ENCODE measurements around the gene PPIA. TPM values are rescaled to one million over a fixed set of nuclear protein-coding genes. Genes with fewer than 3 reads are reported as not detected.
"Not testable (repeated sequence)": the region's sequence is repeated elsewhere in the genome, so short reads cannot be mapped to it uniquely, and the experiment has no call there.

Gene PPIA
- total and polyA plus RNA-seq, 2 donors (not counting 1 experiment from before 2014, with no cell fraction given): 807 to 1,498 TPM

DNA sequence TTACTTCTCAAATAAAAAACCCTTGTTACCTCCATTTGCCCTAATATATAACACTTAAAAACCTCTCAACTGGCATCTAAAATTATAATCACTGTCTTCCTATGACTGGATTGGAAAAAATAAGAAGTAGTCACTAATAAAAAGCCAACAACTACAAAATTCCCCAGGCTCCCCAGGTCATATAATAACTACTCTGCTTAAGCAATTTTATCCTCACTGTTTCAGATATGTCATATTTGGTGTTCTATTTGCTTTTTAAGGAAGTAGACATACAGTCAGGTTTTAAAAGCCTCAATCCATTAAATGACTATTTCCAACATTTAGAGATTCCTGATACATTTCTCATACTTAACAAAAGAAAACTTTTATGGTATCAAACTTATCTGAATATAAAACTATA is 49.0 kb downstream of the PPIA start:
- DNase-seq: peak; percentile 22
- peak overlapping the region; percentile 73 for H3K9ac ChIP-seq (ENCODE audit: low read length)
- H3K4me1 ChIP-seq (ENCODE audit: control insufficient read depth in 2 of 2, insufficient read depth in 2 of 2, low read length in 2 of 2): peaks cover 16 to 24% of the 10 kb centered on the region in 2 donors
- Mint-ChIP-seq H3K9me3 (ENCODE audit: insufficient read depth) (no peaks in the 10 kb centered on the region), H3K4me3 (peak overlapping the region; percentile 20), H3K27ac (no peak overlapping the region), H3K27me3 (no peaks in the 10 kb centered on the region), H3K4me1 (peaks cover 35% of the 10 kb centered on the region)
- peaks cover 59% of the 10 kb centered on the region for H3K79me2 ChIP-seq (ENCODE audit: control insufficient read depth, insufficient read depth, low read length)
- TF ChIP-seq, protein P1, sequence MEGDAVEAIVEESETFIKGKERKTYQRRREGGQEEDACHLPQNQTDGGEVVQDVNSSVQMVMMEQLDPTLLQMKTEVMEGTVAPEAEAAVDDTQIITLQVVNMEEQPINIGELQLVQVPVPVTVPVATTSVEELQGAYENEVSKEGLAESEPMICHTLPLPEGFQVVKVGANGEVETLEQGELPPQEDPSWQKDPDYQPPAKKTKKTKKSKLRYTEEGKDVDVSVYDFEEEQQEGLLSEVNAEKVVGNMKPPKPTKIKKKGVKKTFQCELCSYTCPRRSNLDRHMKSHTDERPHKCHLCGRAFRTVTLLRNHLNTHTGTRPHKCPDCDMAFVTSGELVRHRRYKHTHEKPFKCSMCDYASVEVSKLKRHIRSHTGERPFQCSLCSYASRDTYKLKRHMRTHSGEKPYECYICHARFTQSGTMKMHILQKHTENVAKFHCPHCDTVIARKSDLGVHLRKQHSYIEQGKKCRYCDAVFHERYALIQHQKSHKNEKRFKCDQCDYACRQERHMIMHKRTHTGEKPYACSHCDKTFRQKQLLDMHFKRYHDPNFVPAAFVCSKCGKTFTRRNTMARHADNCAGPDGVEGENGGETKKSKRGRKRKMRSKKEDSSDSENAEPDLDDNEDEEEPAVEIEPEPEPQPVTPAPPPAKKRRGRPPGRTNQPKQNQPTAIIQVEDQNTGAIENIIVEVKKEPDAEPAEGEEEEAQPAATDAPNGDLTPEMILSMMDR (IDR thresholded peaks at IDR 0.05): no peak
- TF ChIP-seq EZH2 (IDR thresholded peaks at IDR 0.05; ENCODE audit: borderline replicate concordance, insufficient read depth, low read depth, low read length, poor library complexity, severe bottlenecking): no peak
- no peak overlapping the region for H2AFZ ChIP-seq (ENCODE audit: insufficient read depth, low read depth, low read length, poor library complexity, severe bottlenecking)
- H4K20me1 ChIP-seq (ENCODE audit: control insufficient read depth, insufficient read depth, low read length, poor library complexity, severe bottlenecking): peaks cover 37% of the 10 kb centered on the region
- intact Hi-C loops (cut with micrococcal nuclease): loop anchor here (5.0 kb wide), 4 partner anchors 142 to 603 kb away; partner anchors contain the start of gene CCM2
- no peaks in the 10 kb centered on the region for H3K9me3 ChIP-seq (ENCODE audit: control extremely low read depth in 1 of 3, control insufficient read depth in 2 of 3, insufficient read depth in 1 of 3, low read length in 2 of 3)
- peak overlapping the region in 1 of 2 donors; percentile 94 for H3K27ac ChIP-seq (ENCODE audit: low read length in 2 of 2)
- H3K27me3 ChIP-seq (replicated peaks in 1 of 4; ENCODE audit: control extremely low read depth in 1 of 4, control insufficient read depth in 3 of 4, insufficient read depth in 4 of 4, low read length in 3 of 4): no peaks in the 10 kb centered on the region
- peaks cover 0 to 19% of the 10 kb centered on the region in 2 experiments for H3K36me3 ChIP-seq (replicated peaks in 1 of 2; ENCODE audit: control extremely low read depth in 1 of 2, control insufficient read depth in 1 of 2, extremely low read depth in 1 of 2, insufficient read depth in 2 of 2, low read length in 1 of 2)
- H3K4me3 ChIP-seq (ENCODE audit: control extremely low read depth in 1 of 5, extremely low read depth in 1 of 5, insufficient read depth in 1 of 5, low read depth in 2 of 5, low read length in 4 of 5): no peak overlapping the region
- POLR2A ChIA-PET: interaction anchor here (0.9 kb wide), 1 partner anchor 16 kb away, joined by 3 read pairs; no protein-coding TSS in a partner anchor
- ATAC-seq (ENCODE audit: low read depth): no peak
- peak overlapping the region; percentile 69 for H3K4me2 ChIP-seq (replicated peaks; ENCODE audit: low read depth, low read length, poor library complexity, severe bottlenecking)
- CTCF ChIA-PET: interaction anchor here (0.7 to 7.0 kb wide), 8 partner anchors 11 to 292 kb away, joined by 3 to 54 read pairs (median 14); no protein-coding TSS in a partner anchor

GRCh38 chr7:44846390-44846789 is 49.9 kb downstream of the PPIA start:
- Histone ChIP-seq H4K20me1 (ENCODE audit: control insufficient read depth, insufficient read depth, low read length, poor library complexity, severe bottlenecking) (peaks cover 29% of the 10 kb centered on the region), H3K4me1 (ENCODE audit: control insufficient read depth in 2 of 2, insufficient read depth in 2 of 2, low read length in 2 of 2) (peaks cover 16 to 24% of the 10 kb centered on the region in 2 donors), H3K79me2 (ENCODE audit: control insufficient read depth, insufficient read depth, low read length) (peaks cover 49% of the 10 kb centered on the region), H3K27ac (ENCODE audit: low read length in 2 of 2) (peak overlapping the region; percentile 94), H3K4me3 (ENCODE audit: control extremely low read depth in 1 of 5, extremely low read depth in 1 of 5, insufficient read depth in 1 of 5, low read depth in 2 of 5, low read length in 4 of 5) (peak overlapping the region; percentile 67 to 97 (median 76)), H3K36me3 (replicated peaks in 1 of 2; ENCODE audit: control extremely low read depth in 1 of 2, control insufficient read depth in 1 of 2, extremely low read depth in 1 of 2, insufficient read depth in 2 of 2, low read length in 1 of 2) (peaks cover 0 to 11% of the 10 kb centered on the region in 2 experiments), H3K4me2 (replicated peaks; ENCODE audit: low read depth, low read length, poor library complexity, severe bottlenecking) (peak overlapping the region; percentile 69), H3K9ac (ENCODE audit: low read length) (peak overlapping the region; percentile 73)
- CTCF ChIA-PET: interaction anchor here (0.6 to 7.0 kb wide), 19 partner anchors 10 to 378 kb away, joined by 3 to 54 read pairs (median 8); partner anchors contain the start of genes OGDH, PPIA and TMED4
- H3K9me3 ChIP-seq (ENCODE audit: control extremely low read depth in 1 of 3, control insufficient read depth in 2 of 3, insufficient read depth in 1 of 3, low read length in 2 of 3); H2AFZ ChIP-seq (ENCODE audit: insufficient read depth, low read depth, low read length, poor library complexity, severe bottlenecking); H3K27me3 ChIP-seq (replicated peaks in 1 of 4; ENCODE audit: control extremely low read depth in 1 of 4, control insufficient read depth in 3 of 4, insufficient read depth in 4 of 4, low read length in 3 of 4); H3K9me3 Mint-ChIP-seq (ENCODE audit: insufficient read depth); H3K27me3 Mint-ChIP-seq; DNase-seq; ATAC-seq (ENCODE audit: low read depth): not testable (repeated sequence)
- intact Hi-C loops (cut with micrococcal nuclease): loop anchor here (5.0 kb wide), 4 partner anchors 141 to 604 kb away; partner anchors contain the start of gene CCM2
- H3K4me1 Mint-ChIP-seq: peaks cover 35% of the 10 kb centered on the region
- peak overlapping the region; percentile 99 for H3K4me3 Mint-ChIP-seq
- 18% methylated on average over 6 of the region's 11 CpGs for WGBS (ENCODE audit: insufficient coverage)
- POLR2A ChIA-PET: interaction anchor here (0.7 to 2.2 kb wide), 5 partner anchors 16 to 240 kb away, joined by 3 to 13 read pairs (median 7); partner anchors contain the start of genes OGDH, PPIA and PURB
- peak overlapping the region; percentile 100 for H3K27ac Mint-ChIP-seq

All from B cell (primary cell).